ENCODE results near the gene NTNG2.

The NTNG2 gene

GRCh38 chr9:132231019-132231701 lies 69.3 kb downstream of the NTNG2 start:
- Histone ChIP-seq H3K4me2 (ENCODE audit: low read length) (no peak overlapping the region), H2AFZ (no peak overlapping the region), H3K36me3 (ENCODE audit: control insufficient read depth, insufficient read depth, low read length) (no peaks in the 10 kb centered on the region), H3K79me2 (no peaks in the 10 kb centered on the region), H3K27ac (no peak overlapping the region), H3K4me1 (no peaks in the 10 kb centered on the region), H3K9me3 (ENCODE audit: control insufficient read depth, low read length) (no peaks in the 10 kb centered on the region), H3K4me3 (ENCODE audit: low read depth, low read length) (no peak overlapping the region), H3K27me3 (ENCODE audit: control insufficient read depth, insufficient read depth, low read length) (no peaks in the 10 kb centered on the region), H3K9ac (no peak overlapping the region)
- TF ChIP-seq CTCF (IDR thresholded peaks at IDR 0.05): no peak

- H3K4me3 ChIP-seq (ENCODE audit: low read depth, low read length): no peak overlapping the region
- no peaks in the 10 kb centered on the region for H3K9me3 ChIP-seq (ENCODE audit: control insufficient read depth, low read length)
- no peaks in the 10 kb centered on the region for H3K27me3 ChIP-seq (ENCODE audit: control insufficient read depth, insufficient read depth, low read length)
- H3K79me2 ChIP-seq: no peaks in the 10 kb centered on the region
- no peak for TF ChIP-seq CTCF (IDR thresholded peaks at IDR 0.05)
- H3K36me3 ChIP-seq (ENCODE audit: control insufficient read depth, insufficient read depth, low read length): no peaks in the 10 kb centered on the region
- H3K27ac ChIP-seq: no peak overlapping the region
- no peak overlapping the region for H3K9ac ChIP-seq
- H3K4me1 ChIP-seq: no peaks in the 10 kb centered on the region
- no peak overlapping the region for H2AFZ ChIP-seq
- no peak overlapping the region for H3K4me2 ChIP-seq (ENCODE audit: low read length)
Measured at GRCh38 chr9:132232522-132232921, 70.7 kb downstream of the NTNG2 start.

GRCh38 chr9:132233138-132233537 lies 71.3 kb downstream of the NTNG2 start:
- Histone ChIP-seq H3K27me3 (ENCODE audit: control insufficient read depth, insufficient read depth, low read length) (no peaks in the 10 kb centered on the region), H3K27ac (no peak overlapping the region), H2AFZ (no peak overlapping the region), H3K9me3 (ENCODE audit: control insufficient read depth, low read length) (no peaks in the 10 kb centered on the region), H3K9ac (no peak overlapping the region), H3K4me1 (no peaks in the 10 kb centered on the region), H3K79me2 (no peaks in the 10 kb centered on the region), H3K4me2 (ENCODE audit: low read length) (no peak overlapping the region), H3K4me3 (ENCODE audit: low read depth, low read length) (no peak overlapping the region), H3K36me3 (ENCODE audit: control insufficient read depth, insufficient read depth, low read length) (no peaks in the 10 kb centered on the region)
- TF ChIP-seq CTCF (IDR thresholded peaks at IDR 0.05): no peak

- no peaks in the 10 kb centered on the region for H3K27me3 ChIP-seq (ENCODE audit: control insufficient read depth, insufficient read depth, low read length)
- H3K4me3 ChIP-seq (ENCODE audit: low read depth, low read length): no peak overlapping the region
- H3K4me1 ChIP-seq: no peaks in the 10 kb centered on the region
- H3K4me2 ChIP-seq (ENCODE audit: low read length): no peak overlapping the region
- H3K79me2 ChIP-seq: no peaks in the 10 kb centered on the region
- no peak overlapping the region for H3K9ac ChIP-seq
- no peak overlapping the region for H2AFZ ChIP-seq
- TF ChIP-seq CTCF (IDR thresholded peaks at IDR 0.05): no peak
- H3K36me3 ChIP-seq (ENCODE audit: control insufficient read depth, insufficient read depth, low read length): no peaks in the 10 kb centered on the region
- no peaks in the 10 kb centered on the region for H3K9me3 ChIP-seq (ENCODE audit: control insufficient read depth, low read length)
- H3K27ac ChIP-seq: no peak overlapping the region
Measured at GRCh38 chr9:132234535-132234934, 72.7 kb downstream of the NTNG2 start.

GRCh38 chr9:132235125-132235524 lies 73.3 kb downstream of the NTNG2 start:
- H2AFZ ChIP-seq: no peak overlapping the region
- no peaks in the 10 kb centered on the region for H3K79me2 ChIP-seq
- no peak for TF ChIP-seq CTCF (IDR thresholded peaks at IDR 0.05)
- no peak overlapping the region for H3K27ac ChIP-seq
- H3K4me3 ChIP-seq (ENCODE audit: low read depth, low read length): no peak overlapping the region
- H3K36me3 ChIP-seq (ENCODE audit: control insufficient read depth, insufficient read depth, low read length): no peaks in the 10 kb centered on the region
- H3K4me2 ChIP-seq (ENCODE audit: low read length): no peak overlapping the region
- no peaks in the 10 kb centered on the region for H3K27me3 ChIP-seq (ENCODE audit: control insufficient read depth, insufficient read depth, low read length)
- no peak overlapping the region for H3K9ac ChIP-seq
- H3K4me1 ChIP-seq: no peaks in the 10 kb centered on the region
- H3K9me3 ChIP-seq (ENCODE audit: control insufficient read depth, low read length): no peaks in the 10 kb centered on the region
